ENCODE data around the gene CADPS2.

The CADPS2 gene

GRCh38 chr7:122364761-122365280, 521.4 kb downstream of the CADPS2 start:
- TF ChIP-seq CTCF (IDR thresholded peaks at IDR 0.05; ENCODE audit: low read depth, low read length), result no peak
- no peak for DNase-seq (ENCODE audit: extremely low read depth, low read depth)

DNA sequence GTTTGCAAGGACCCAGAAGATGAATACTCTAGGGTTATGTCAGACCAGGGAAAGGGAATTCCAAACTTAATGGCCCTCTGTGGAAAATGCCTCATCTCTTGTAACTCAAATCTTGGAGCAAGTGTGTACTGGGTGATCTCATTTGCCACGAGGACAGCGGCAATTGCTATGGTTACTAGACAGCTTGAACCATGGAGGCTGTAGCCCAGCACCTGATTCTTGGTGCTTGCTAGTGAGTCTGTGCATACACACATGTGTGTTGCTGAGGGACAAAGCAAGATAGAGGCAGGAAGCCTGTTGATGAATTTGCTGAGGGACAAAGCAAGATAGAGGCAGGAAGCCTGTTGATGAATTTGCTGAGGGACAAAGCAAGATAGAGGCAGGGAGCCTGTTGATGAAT, 523.1 kb downstream of the CADPS2 start:
- no peak for TF ChIP-seq CTCF (IDR thresholded peaks at IDR 0.05; ENCODE audit: low read depth, low read length)
- DNase-seq (ENCODE audit: extremely low read depth, low read depth), result no peak

DNA sequence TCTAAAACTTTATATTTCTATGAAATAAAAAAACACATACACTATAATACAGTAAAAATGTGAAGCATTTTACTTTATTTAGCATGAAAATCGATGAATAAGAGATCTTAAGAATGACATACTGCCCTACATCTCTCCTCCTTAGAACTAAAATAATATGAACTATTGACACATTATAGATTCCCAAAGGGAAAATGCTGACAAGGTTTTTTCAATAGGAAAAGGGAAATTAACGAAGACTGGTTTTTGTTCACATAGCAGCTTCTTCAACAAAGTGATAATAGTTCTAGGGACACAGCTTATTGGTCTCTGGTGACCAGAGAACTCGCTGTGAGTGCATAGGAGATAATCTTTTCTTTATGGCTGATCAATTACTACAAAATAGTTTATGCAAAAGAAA, 523.8 kb downstream of the CADPS2 start:
- no peak for DNase-seq (ENCODE audit: extremely low read depth, low read depth)
- no peak for TF ChIP-seq CTCF (IDR thresholded peaks at IDR 0.05; ENCODE audit: low read depth, low read length)

GRCh38 chr7:122354656-122355055, 531.6 kb downstream of the CADPS2 start:
- no peak for DNase-seq (ENCODE audit: extremely low read depth, low read depth)
- no peak for TF ChIP-seq CTCF (IDR thresholded peaks at IDR 0.05; ENCODE audit: low read depth, low read length)

- TF ChIP-seq CTCF (IDR thresholded peaks at IDR 0.05; ENCODE audit: low read depth, low read length), result no peak
- no peak for DNase-seq (ENCODE audit: extremely low read depth, low read depth)
Observed at GRCh38 chr7:122352454-122352853, 533.8 kb downstream of the CADPS2 start.

DNA sequence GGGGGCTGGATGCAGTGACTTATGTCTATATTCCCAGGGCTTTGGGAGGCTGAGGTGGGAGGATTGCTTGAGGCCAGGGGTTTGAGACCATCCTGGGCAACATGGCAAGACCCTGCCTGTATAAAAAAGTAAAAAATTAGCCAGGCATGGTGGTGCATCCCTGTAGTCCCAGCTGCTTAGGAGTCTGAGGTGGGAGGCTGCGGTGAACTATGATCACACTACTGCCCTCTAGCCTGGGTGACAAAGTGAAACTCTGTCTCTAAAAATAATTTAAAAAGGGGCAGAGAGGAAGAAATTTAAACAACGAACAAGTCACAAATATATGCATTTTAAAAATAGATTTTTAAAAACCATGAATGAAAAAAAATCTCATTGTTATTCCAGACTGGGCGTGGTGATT, 535.6 kb downstream of the CADPS2 start:
- no peak for DNase-seq (ENCODE audit: extremely low read depth, low read depth)
- no peak for TF ChIP-seq CTCF (IDR thresholded peaks at IDR 0.05; ENCODE audit: low read depth, low read length)

- no peak for DNase-seq (ENCODE audit: extremely low read depth, low read depth)
- no peak for TF ChIP-seq CTCF (IDR thresholded peaks at IDR 0.05; ENCODE audit: low read depth, low read length)
Observed at GRCh38 chr7:122344303-122344620, 542.0 kb downstream of the CADPS2 start.

Measured in AG09319 (cell line).